HL-60 (cell line): ENCODE measurements around the gene TMEM242.

Experiments
- CTCF ChIP-seq: IDR thresholded peaks from one replicate; pipeline ENCODE4 v1.5.1; 2011; ENCODE audit warnings: low read length, control low read depth, inconsistent platforms; ENCODE audit not compliant: insufficient read depth
- GABPA ChIP-seq: IDR thresholded peaks from 2 replicates; pipeline ENCODE4 v1.6.1; 2012; ENCODE audit warnings: low read depth
- POLR2AphosphoS5 ChIP-seq: IDR thresholded peaks from 2 replicates; pipeline ENCODE4 v1.6.1; 2012; ENCODE audit warnings: low read depth
- REST ChIP-seq: IDR thresholded peaks from 2 replicates; pipeline ENCODE4 v1.6.1; 2012; ENCODE audit warnings: low read depth; ENCODE audit not compliant: insufficient replicate concordance

DNA sequence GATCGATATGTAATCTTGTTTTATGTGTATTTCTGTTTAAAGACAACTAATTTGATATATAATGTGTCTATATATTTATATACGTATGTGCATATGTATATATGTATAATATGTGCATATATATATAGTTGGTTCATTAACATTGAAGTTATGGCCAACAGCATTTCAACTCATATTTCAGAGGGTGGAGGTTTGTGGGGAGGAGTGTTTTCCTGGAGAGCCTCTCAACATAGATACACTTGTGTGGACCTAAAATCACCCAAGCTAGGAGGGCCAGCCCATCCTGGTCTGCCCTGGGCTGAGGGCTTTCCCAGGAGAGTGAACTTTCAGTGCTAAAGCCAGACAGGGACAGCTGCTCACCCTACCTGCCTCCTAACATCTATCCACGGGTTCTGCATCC is 68.8 kb downstream of the TMEM242 start:
- TF ChIP-seq CTCF (no peak), POLR2AphosphoS5 (no peak), GABPA (no peak), REST (no peak)
